Gastrocnemius medialis (tissue), 4 donors: Measurements from ENCODE around the gene GDF11. TPM values are rescaled to one million over a fixed set of nuclear protein-coding genes. Genes with fewer than 3 reads are reported as not detected.

Experiments used
- ATAC-seq, 2 donors: fragments of 150-250 bp; one replicate each; pipeline ENCODE4 v1.9.1; 2016
- DNase-seq, 2 donors: peaks; one replicate each; pipeline ENCODE4 v3.0.0-alpha.2; 2019
- H3K27ac ChIP-seq, 4 donors: fragments of 200-600 bp; sonication (generic); 1 replicate in 1 of 4; 2 replicates in 3 of 4; pipeline ENCODE4 v1.5.1; 2016 to 2018; ENCODE audit warnings: mild to moderate bottlenecking in 2 of 4, moderate library complexity in 1 of 4
- H3K27me3 ChIP-seq, 3 donors: fragments of 200-600 bp; sonication (generic) in 2 of 3; 1 replicate in 1 of 3; 2 replicates in 2 of 3; pipeline versions ENCODE4 v1.5.1 to v1.6.0; 2016 to 2019; ENCODE audit warnings: mild to moderate bottlenecking in 1 of 3, moderate library complexity in 1 of 3
- H3K36me3 ChIP-seq, 2 donors: fragments of 200-600 bp; sonication (generic) in 1 of 2; one replicate each; pipeline ENCODE4 v1.5.1; 2017 to 2018
- H3K4me1 ChIP-seq, 2 donors: fragments of 200-600 bp; sonication (generic) in 1 of 2; one replicate each; pipeline ENCODE4 v1.5.1; 2016 to 2017; ENCODE audit warnings: mild to moderate bottlenecking in 2 of 2
- H3K4me3 ChIP-seq, 4 donors: fragments of 200-600 bp; sonication (generic) in 3 of 4; 1 replicate in 1 of 4; 2 replicates in 3 of 4; pipeline ENCODE4 v1.5.1; 2016 to 2019; ENCODE audit warnings: mild to moderate bottlenecking in 2 of 4
- H3K9me3 ChIP-seq, 3 donors: fragments of 200-600 bp; sonication (generic) in 2 of 3; 1 replicate in 1 of 3; 2 replicates in 2 of 3; pipeline ENCODE4 v1.5.1; 2016 to 2019
- CTCF ChIP-seq, 5 experiments: fragments of 450-650 bp in 3 of 5; fragments of 200-600 bp in 2 of 5; sonication (generic) in 2 of 5; IDR thresholded peaks in 4 of 5; conservative IDR thresholded peaks in 1 of 5; 1 replicate in 4 of 5; 2 replicates in 1 of 5; pipeline ENCODE4 v1.5.1; 2016 to 2019; ENCODE audit warnings: antibody characterized with exemption in 5 of 5, mild to moderate bottlenecking in 3 of 5, moderate library complexity in 3 of 5
- POLR2A ChIP-seq, 2 donors: fragments of 450-650 bp; IDR thresholded peaks; one replicate each; pipeline ENCODE4 v1.6.1; 2017; ENCODE audit warnings: antibody characterized with exemption in 2 of 2, mild to moderate bottlenecking in 2 of 2, moderate library complexity in 2 of 2
- in situ Hi-C, 4 donors: fragments of 200-750 bp; cut with MboI; loops; one replicate each; pipeline versions ENCODE4 v1.15.0 to v1.8.0; 2017; ENCODE audit warnings: low sequenced_read_pairs in 4 of 4
- intact Hi-C: fragments of 100-400 bp; cut with DNase I; formaldehyde crosslinking; loops from one replicate; pipeline ENCODE4 v1.15.1; 2023; ENCODE audit warnings: low total_unique reads
- total RNA-seq, 4 donors: library from RNA; depleted of rRNA; stranded (reverse); fragments of >200 nt; gene quantifications; one replicate each; pipeline versions ENCODE4 v1.1.0 to v1.2.3, GENCODE V29; 2016

The GDF11 gene
- 1 to 10 TPM in 2 of 4 donors, under 1 TPM in 2; 0.17 to 4.4 (median 1.1) TPM for total RNA-seq

- Histone ChIP-seq H3K27ac (peak within 1 kb of the TSS in 3 of 4 donors; percentile 1 to 25 (median 18)), H3K9me3 (no peaks in the 10 kb centered on the region), H3K27me3 (peaks cover 0 to 4% (median 0%) of the 10 kb centered on the region in 3 donors), H3K36me3 (no peaks in the 10 kb centered on the region), H3K4me3 (peak within 1 kb of the TSS; percentile 54 to 79 (median 60)), H3K4me1 (peaks cover 13 to 22% of the 10 kb centered on the region in 2 donors)
- TF ChIP-seq CTCF (IDR thresholded peaks at IDR 0.05 in 4 of 5, conservative IDR thresholded peaks at IDR 0.05 in 1 of 5), result no peak
- TF ChIP-seq POLR2A (IDR thresholded peaks at IDR 0.05), result peak; percentile 32 to 64
- intact Hi-C loops, result no loop called here
- peak; percentile 52 to 54 for DNase-seq
- peak; percentile 28 to 39 for ATAC-seq
- in situ Hi-C loops, result no loop called here
These were observed at the start of gene GDF11 for GRCh38 chr12:55742719-55743405. Gene GDF11, plus strand, starts transcription at chr12:55743122. Its CDS starts 195 bp downstream, at chr12:55743317.

GRCh38 chr12:55693323-55694187 is 49.4 kb upstream of the GDF11 start:
- Histone ChIP-seq H3K36me3 (peaks cover 0 to 81% of the 10 kb centered on the region in 2 donors), H3K9me3 (no peaks in the 10 kb centered on the region), H3K4me3 (no peak overlapping the region), H3K27me3 (no peaks in the 10 kb centered on the region), H3K27ac (peak overlapping the region in 3 of 4 donors; percentile 5 to 48 (median 42)), H3K4me1 (no peaks in the 10 kb centered on the region)
- DNase-seq (peak in 1 of 2 donors; percentile 8), ATAC-seq (no peak)
- in situ Hi-C loops, result no loop called here
- TF ChIP-seq CTCF (IDR thresholded peaks at IDR 0.05 in 4 of 5, conservative IDR thresholded peaks at IDR 0.05 in 1 of 5) (no peak), POLR2A (IDR thresholded peaks at IDR 0.05) (no peak)
- intact Hi-C loops, result no loop called here

- TF ChIP-seq POLR2A (IDR thresholded peaks at IDR 0.05), result no peak
- TF ChIP-seq CTCF (IDR thresholded peaks at IDR 0.05 in 4 of 5, conservative IDR thresholded peaks at IDR 0.05 in 1 of 5), result no peak
- in situ Hi-C loops, result no loop called here
- Histone ChIP-seq H3K27ac (peak overlapping the region in 2 of 4 donors; percentile 42 to 48), H3K4me3 (no peak overlapping the region), H3K9me3 (no peaks in the 10 kb centered on the region), H3K4me1 (no peaks in the 10 kb centered on the region), H3K36me3 (peaks cover 0 to 81% of the 10 kb centered on the region in 2 donors), H3K27me3 (no peaks in the 10 kb centered on the region)
- DNase-seq (peak in 1 of 2 donors; percentile 10), ATAC-seq (no peak)
- intact Hi-C loops, result no loop called here
These were observed 48.8 kb upstream of the GDF11 start for GRCh38 chr12:55694188-55694515.

- no peak for TF ChIP-seq POLR2A (IDR thresholded peaks at IDR 0.05)
- TF ChIP-seq CTCF (IDR thresholded peaks at IDR 0.05 in 4 of 5, conservative IDR thresholded peaks at IDR 0.05 in 1 of 5), result no peak
- peaks cover 0 to 85% of the 10 kb centered on the region in 2 donors for H3K36me3 ChIP-seq
- H3K27ac ChIP-seq, result peak overlapping the region in 2 of 4 donors; percentile 42 to 48
- H3K9me3 ChIP-seq, result no peaks in the 10 kb centered on the region
- no peak for ATAC-seq
- DNase-seq, result peak in 1 of 2 donors; percentile 8
- in situ Hi-C loops, result no loop called here
- intact Hi-C loops, result no loop called here
- H3K4me1 ChIP-seq, result peaks cover 0 to under 1% of the 10 kb centered on the region in 2 donors
- H3K4me3 ChIP-seq, result no peak overlapping the region
- H3K27me3 ChIP-seq, result no peaks in the 10 kb centered on the region
These were observed 48.3 kb upstream of the GDF11 start for GRCh38 chr12:55694651-55695050.
